SK-N-SH treated with all-trans-retinoic acid at 6 μM for 48 hours (cell line): ENCODE results near the gene VRK3.

Experiments
- ATAC-seq: fragments of 200-7000 bp; cut with Tn5 transposase; 3 replicates; pipeline ENCODE4 v1.9.1; 2020; ENCODE audit warnings: mild to moderate bottlenecking, moderate library complexity
- ARNTL ChIP-seq: fragments of 450-650 bp; formaldehyde crosslinking; IDR thresholded peaks from 2 replicates; pipeline ENCODE4 v1.5.0; 2020; ENCODE audit warnings: low read depth, mild to moderate bottlenecking, moderate library complexity, borderline replicate concordance
- BACH2 ChIP-seq: fragments of 250-450 bp; sonication (Bioruptor Pico); IDR thresholded peaks from 2 replicates; pipeline ENCODE4 v1.9.0; 2021; ENCODE audit warnings: mild to moderate bottlenecking, borderline replicate concordance
- CSDC2 ChIP-seq: fragments of 250-450 bp; sonication (Bioruptor Pico); IDR thresholded peaks from 2 replicates; pipeline ENCODE4 v1.5.0; 2020; ENCODE audit warnings: mild to moderate bottlenecking, moderate library complexity
- ESRRG ChIP-seq: fragments of 250-450 bp; sonication (Bioruptor Pico); IDR thresholded peaks from 2 replicates; pipeline ENCODE4 v1.6.1; 2021; ENCODE audit warnings: mild to moderate bottlenecking
- ISL1 ChIP-seq: fragments of 250-450 bp; sonication (Bioruptor Pico); IDR thresholded peaks from 2 replicates; pipeline ENCODE4 v2.1.2; 2022; ENCODE audit warnings: mild to moderate bottlenecking, moderate library complexity
- OSR1 ChIP-seq: fragments of 250-450 bp; sonication (Bioruptor Pico); IDR thresholded peaks from 2 replicates; pipeline ENCODE4 v1.8.0; 2022; ENCODE audit warnings: moderate library complexity, mild to moderate bottlenecking, inconsistent platforms
- POU6F1 ChIP-seq: fragments of 250-450 bp; sonication (Bioruptor Pico); IDR thresholded peaks from 2 replicates; pipeline ENCODE4 v1.8.0; 2021; ENCODE audit warnings: low read depth, mild to moderate bottlenecking, moderate library complexity, borderline replicate concordance
- PPARA ChIP-seq: fragments of 250-450 bp; sonication (Bioruptor Pico); IDR thresholded peaks from 2 replicates; pipeline ENCODE4 v1.5.0; 2020; ENCODE audit warnings: mild to moderate bottlenecking, borderline replicate concordance
- RARB ChIP-seq: fragments of 250-450 bp; sonication (Bioruptor Pico); IDR thresholded peaks from 2 replicates; pipeline ENCODE4 v1.8.0; 2021; ENCODE audit warnings: mild to moderate bottlenecking, moderate library complexity
- SNAI2 ChIP-seq: fragments of 250-450 bp; sonication (Bioruptor Pico); IDR thresholded peaks from 2 replicates; pipeline ENCODE4 v1.5.0; 2020; ENCODE audit warnings: mild to moderate bottlenecking, moderate library complexity
- TCF4 ChIP-seq: fragments of 250-450 bp; sonication (Bioruptor Pico); IDR thresholded peaks from 2 replicates; pipeline ENCODE4 v1.8.0; 2021; ENCODE audit warnings: mild to moderate bottlenecking, moderate library complexity, borderline replicate concordance
- TOX ChIP-seq: fragments of 250-450 bp; sonication (Bioruptor Pico); IDR thresholded peaks from 2 replicates; pipeline ENCODE4 v1.8.0; 2021; ENCODE audit warnings: mild to moderate bottlenecking, moderate library complexity, borderline replicate concordance
- TSHZ2 ChIP-seq: fragments of 250-450 bp; sonication (Bioruptor Pico); IDR thresholded peaks from 2 replicates; pipeline ENCODE4 v1.5.0; 2020; ENCODE audit warnings: mild to moderate bottlenecking, moderate library complexity
- ZC3H10 ChIP-seq: fragments of 250-450 bp; sonication (Bioruptor Pico); IDR thresholded peaks from 2 replicates; pipeline ENCODE4 v1.5.1; 2021; ENCODE audit warnings: mild to moderate bottlenecking, moderate library complexity
- ZFP3 ChIP-seq: fragments of 250-450 bp; sonication (Bioruptor Pico); IDR thresholded peaks from 2 replicates; pipeline ENCODE4 v1.5.0; 2020; ENCODE audit warnings: mild to moderate bottlenecking, moderate library complexity
- ZNF565 ChIP-seq: fragments of 450-650 bp; formaldehyde crosslinking; conservative IDR thresholded peaks from 2 replicates; pipeline ENCODE4 v1.5.0; 2020; ENCODE audit warnings: low read depth, mild to moderate bottlenecking, moderate library complexity
- ZNF70 ChIP-seq: fragments of 450-650 bp; formaldehyde crosslinking; IDR thresholded peaks from 2 replicates; pipeline ENCODE4 v1.5.0; 2020; ENCODE audit warnings: mild to moderate bottlenecking, moderate library complexity
- ZNF8 ChIP-seq: fragments of 450-650 bp; formaldehyde crosslinking; IDR thresholded peaks from 2 replicates; pipeline ENCODE4 v1.5.0; 2020; ENCODE audit warnings: mild to moderate bottlenecking, moderate library complexity
- TF ChIP-seq, protein P1 (sequence below): fragments of 250-450 bp; sonication (Bioruptor Pico); IDR thresholded peaks from 2 replicates; pipeline ENCODE4 v1.5.1; 2021; ENCODE audit warnings: mild to moderate bottlenecking, moderate library complexity
- TF ChIP-seq, protein P2 (sequence below): fragments of 250-450 bp; sonication (Bioruptor Pico); IDR thresholded peaks from 2 replicates; pipeline ENCODE4 v1.8.0; 2020; ENCODE audit warnings: mild to moderate bottlenecking, moderate library complexity, borderline replicate concordance

VRK3 gene

DNA sequence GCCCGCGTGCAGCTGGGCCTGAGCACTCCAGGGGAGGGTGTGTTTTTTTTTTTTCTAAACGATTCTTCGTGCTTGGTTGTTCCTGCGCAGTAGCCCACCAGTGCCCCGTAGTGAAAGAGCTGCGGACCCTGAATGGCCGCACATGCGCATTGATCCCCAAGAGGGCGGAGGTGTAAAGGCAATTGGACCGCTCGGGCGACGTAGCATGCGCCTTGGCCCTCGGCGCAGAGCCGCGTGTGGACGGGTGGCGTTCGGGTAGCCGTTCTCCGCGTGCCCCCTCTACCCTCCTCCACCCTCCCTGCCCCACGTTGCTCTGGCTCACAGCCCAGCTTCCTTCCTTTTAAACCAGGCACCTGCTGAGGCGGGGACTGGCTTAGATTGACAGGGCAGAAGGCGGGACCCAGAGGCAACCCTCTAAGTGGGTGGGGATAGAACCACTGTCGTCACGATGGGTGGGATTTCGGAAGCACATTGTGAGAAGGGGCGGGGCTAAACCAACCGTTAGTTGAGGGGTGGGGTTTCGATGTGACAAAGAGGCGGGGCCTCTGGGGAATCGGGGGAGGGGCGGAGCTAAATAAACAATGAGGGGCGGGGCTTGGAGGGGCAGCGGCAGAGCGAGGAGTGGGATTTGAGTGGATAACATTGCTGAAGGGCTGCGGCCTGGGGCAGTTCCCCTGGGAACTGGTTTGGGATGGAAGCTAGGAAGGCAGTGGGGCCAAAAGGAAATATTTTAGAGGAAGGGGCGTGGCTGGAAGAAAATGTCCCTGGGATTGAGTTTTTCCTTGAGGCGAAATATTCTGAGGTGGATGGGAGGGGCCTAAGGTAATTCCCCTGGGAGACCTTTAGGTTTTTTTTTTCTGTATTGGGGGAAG lies 95.3 kb downstream of the VRK3 start:
- TF ChIP-seq SNAI2 (CRISPR knock-in tag) (peak; percentile 39; the same call in 1 of the 2 replicates), RARB (no peak)
- ATAC-seq: peak; percentile 86

DNA sequence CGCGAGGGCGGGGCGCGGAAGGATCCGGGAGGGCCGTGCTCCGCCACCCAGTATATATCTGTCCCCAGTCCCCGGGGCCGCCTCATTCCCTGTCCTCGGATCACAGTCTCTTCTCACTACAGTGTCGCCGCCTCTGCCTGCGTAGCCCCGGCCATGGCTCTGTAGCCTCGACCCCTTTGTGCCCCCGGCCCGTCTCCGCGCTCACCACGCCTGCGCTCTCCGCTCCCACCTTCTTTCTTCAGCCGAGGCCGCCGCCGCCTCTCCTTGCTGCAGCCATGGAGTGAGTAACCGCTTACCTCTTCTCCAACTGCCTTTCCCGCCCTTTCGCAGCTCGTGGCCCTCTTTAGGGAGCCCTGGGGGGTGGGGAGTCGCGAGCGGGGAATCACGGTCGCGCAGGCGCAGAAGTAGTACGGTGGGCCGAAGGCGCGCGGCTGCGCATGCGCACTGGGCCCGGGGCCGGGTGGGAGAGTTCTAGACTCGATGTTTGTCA lies 96.0 kb downstream of the VRK3 start, which contains the start of the genes ATF5 and NUP62:
Gene ATF5 (plus strand): TSS at position 85 of the 490 bp plus-strand sequence. CDS start 1,646 bp downstream, outside the sequence.
Gene NUP62 (minus strand): TSS at position 384 of the 490 bp plus-strand sequence. CDS start 19,697 bp downstream, outside the sequence.
- TF ChIP-seq TOX (CRISPR knock-in tag): no peak
- TF ChIP-seq, all 23 proteins: peak for 0

DNA sequence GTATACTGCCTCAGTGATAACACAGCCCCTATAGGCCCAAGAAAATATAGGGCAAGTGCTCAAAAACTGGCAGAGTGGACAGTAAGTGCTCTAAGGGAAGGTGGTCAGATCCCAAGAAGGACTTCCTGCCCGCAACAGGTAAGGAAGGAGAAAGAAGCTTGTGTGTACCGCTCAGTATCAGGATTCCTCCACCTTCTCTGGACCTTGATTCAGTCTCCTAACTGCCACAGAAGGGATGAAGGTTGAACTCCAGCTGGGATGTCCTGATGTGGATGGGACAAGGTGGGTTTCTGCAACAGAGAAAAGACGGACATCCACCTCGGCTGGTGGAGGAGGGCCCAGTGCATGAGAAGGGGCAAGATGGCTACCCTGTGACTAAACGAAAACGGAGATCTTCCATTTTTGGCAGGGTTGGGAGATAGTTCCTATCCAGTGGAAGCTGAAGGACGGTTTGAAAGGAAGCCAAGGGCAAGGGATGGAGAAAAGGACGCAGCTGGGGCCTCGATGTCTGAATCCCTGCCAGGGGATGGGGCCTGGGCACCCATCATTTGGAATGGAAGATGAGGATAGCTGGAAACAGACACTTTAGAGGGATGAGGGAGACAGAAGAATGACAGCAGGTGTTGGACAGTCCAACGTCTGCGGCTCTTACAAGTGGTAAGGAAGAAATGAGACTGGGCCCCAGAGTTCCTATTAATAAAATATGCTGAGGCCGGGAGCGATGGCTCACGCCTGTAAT lies 97.5 kb downstream of the VRK3 start:
- ATAC-seq: no peak
- TF ChIP-seq ZNF565 (CRISPR knock-in tag) (no peak), ZFP3 (CRISPR knock-in tag) (no peak), ZNF8 (no peak), SNAI2 (CRISPR knock-in tag) (no peak), OSR1 (CRISPR knock-in tag) (no peak), ZC3H10 (CRISPR knock-in tag) (no peak), ISL1 (CRISPR knock-in tag) (no peak), ESRRG (CRISPR knock-in tag) (no peak), ARNTL (no peak), CSDC2 (no peak), ZNF70 (CRISPR knock-in tag) (no peak), RARB (no peak), PPARA (CRISPR knock-in tag) (no peak), POU6F1 (no peak), BACH2 (no peak), TSHZ2 (CRISPR knock-in tag) (no peak), TOX (CRISPR knock-in tag) (no peak)
- TF ChIP-seq, protein P1, sequence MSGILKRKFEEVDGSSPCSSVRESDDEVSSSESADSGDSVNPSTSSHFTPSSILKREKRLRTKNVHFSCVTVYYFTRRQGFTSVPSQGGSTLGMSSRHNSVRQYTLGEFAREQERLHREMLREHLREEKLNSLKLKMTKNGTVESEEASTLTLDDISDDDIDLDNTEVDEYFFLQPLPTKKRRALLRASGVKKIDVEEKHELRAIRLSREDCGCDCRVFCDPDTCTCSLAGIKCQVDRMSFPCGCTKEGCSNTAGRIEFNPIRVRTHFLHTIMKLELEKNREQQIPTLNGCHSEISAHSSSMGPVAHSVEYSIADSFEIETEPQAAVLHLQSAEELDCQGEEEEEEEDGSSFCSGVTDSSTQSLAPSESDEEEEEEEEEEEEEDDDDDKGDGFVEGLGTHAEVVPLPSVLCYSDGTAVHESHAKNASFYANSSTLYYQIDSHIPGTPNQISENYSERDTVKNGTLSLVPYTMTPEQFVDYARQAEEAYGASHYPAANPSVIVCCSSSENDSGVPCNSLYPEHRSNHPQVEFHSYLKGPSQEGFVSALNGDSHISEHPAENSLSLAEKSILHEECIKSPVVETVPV (CRISPR knock-in tag): no peak
- TF ChIP-seq, protein P2, sequence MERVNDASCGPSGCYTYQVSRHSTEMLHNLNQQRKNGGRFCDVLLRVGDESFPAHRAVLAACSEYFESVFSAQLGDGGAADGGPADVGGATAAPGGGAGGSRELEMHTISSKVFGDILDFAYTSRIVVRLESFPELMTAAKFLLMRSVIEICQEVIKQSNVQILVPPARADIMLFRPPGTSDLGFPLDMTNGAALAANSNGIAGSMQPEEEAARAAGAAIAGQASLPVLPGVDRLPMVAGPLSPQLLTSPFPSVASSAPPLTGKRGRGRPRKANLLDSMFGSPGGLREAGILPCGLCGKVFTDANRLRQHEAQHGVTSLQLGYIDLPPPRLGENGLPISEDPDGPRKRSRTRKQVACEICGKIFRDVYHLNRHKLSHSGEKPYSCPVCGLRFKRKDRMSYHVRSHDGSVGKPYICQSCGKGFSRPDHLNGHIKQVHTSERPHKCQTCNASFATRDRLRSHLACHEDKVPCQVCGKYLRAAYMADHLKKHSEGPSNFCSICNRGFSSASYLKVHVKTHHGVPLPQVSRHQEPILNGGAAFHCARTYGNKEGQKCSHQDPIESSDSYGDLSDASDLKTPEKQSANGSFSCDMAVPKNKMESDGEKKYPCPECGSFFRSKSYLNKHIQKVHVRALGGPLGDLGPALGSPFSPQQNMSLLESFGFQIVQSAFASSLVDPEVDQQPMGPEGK (CRISPR knock-in tag): no peak

More for the DNA sequence above, 96.0 kb downstream of the VRK3 start, which contains the start of the genes ATF5 and NUP62:
- peak; percentile 74 for ATAC-seq

- ATAC-seq: no peak
- TF ChIP-seq CSDC2 (no peak), TCF4 (no peak), ZNF70 (CRISPR knock-in tag) (no peak), POU6F1 (no peak), PPARA (CRISPR knock-in tag) (no peak), ZFP3 (CRISPR knock-in tag) (no peak), ZC3H10 (CRISPR knock-in tag) (no peak), OSR1 (CRISPR knock-in tag) (no peak), ESRRG (CRISPR knock-in tag) (no peak), TSHZ2 (CRISPR knock-in tag) (no peak)
Measured at GRCh38 chr19:49926515-49926914, 98.7 kb downstream of the VRK3 start.
